HEK293 (cell line): ENCODE data around the gene SPEM2.

ENCODE experiments used
- GLIS2 ChIP-seq: fragments of 450-650 bp; formaldehyde crosslinking; IDR thresholded peaks from 2 replicates; pipeline ENCODE4 v1.5.1; 2016; ENCODE audit warnings: missing biosample characterization, missing genetic modification characterization
- MZF1 ChIP-seq: fragments of 450-650 bp; formaldehyde crosslinking; IDR thresholded peaks from 2 replicates; pipeline ENCODE4 v1.5.1; 2017; ENCODE audit warnings: missing biosample characterization, missing genetic modification characterization, borderline replicate concordance
- OSR2 ChIP-seq: fragments of 450-650 bp; formaldehyde crosslinking; IDR thresholded peaks from 2 replicates; pipeline ENCODE4 v1.5.1; 2016; ENCODE audit warnings: missing biosample characterization, missing genetic modification characterization
- RBAK ChIP-seq: fragments of 450-650 bp; formaldehyde crosslinking; IDR thresholded peaks from 2 replicates; pipeline ENCODE4 v1.5.1; 2016; ENCODE audit warnings: missing biosample characterization, missing genetic modification characterization
- REPIN1 ChIP-seq: fragments of 450-650 bp; formaldehyde crosslinking; IDR thresholded peaks from 2 replicates; pipeline ENCODE4 v1.5.1; 2017; ENCODE audit warnings: missing biosample characterization, missing genetic modification characterization, low read depth
- SALL2 ChIP-seq: fragments of 450-650 bp; formaldehyde crosslinking; IDR thresholded peaks from 2 replicates; pipeline ENCODE4 v1.5.0; 2017; ENCODE audit warnings: missing biosample characterization, mild to moderate bottlenecking, missing genetic modification characterization, borderline replicate concordance
- SCRT2 ChIP-seq: fragments of 450-650 bp; formaldehyde crosslinking; IDR thresholded peaks from 2 replicates; pipeline ENCODE4 v1.5.1; 2016; ENCODE audit warnings: missing biosample characterization, missing genetic modification characterization
- TRIM28 ChIP-seq: IDR thresholded peaks from 2 replicates; pipeline ENCODE4 v1.6.1; 2011; ENCODE audit warnings: low read length, control low read depth, borderline replicate concordance
- WT1 ChIP-seq: fragments of 450-650 bp; formaldehyde crosslinking; IDR thresholded peaks from 2 replicates; pipeline ENCODE4 v1.5.1; 2016; ENCODE audit warnings: missing biosample characterization, missing genetic modification characterization
- ZBTB17 ChIP-seq: fragments of 450-650 bp; formaldehyde crosslinking; IDR thresholded peaks from 2 replicates; pipeline ENCODE4 v1.5.1; 2016; ENCODE audit warnings: missing biosample characterization, missing genetic modification characterization
- ZBTB8A ChIP-seq: fragments of 450-650 bp; formaldehyde crosslinking; IDR thresholded peaks from 2 replicates; pipeline ENCODE4 v1.5.1; 2016; ENCODE audit warnings: missing biosample characterization, missing genetic modification characterization
- ZEB2 ChIP-seq: fragments of 450-650 bp; formaldehyde crosslinking; IDR thresholded peaks from 2 replicates; pipeline ENCODE4 v1.5.1; 2016; ENCODE audit warnings: missing biosample characterization, missing genetic modification characterization
- ZNF169 ChIP-seq: fragments of 450-650 bp; formaldehyde crosslinking; IDR thresholded peaks from 2 replicates; pipeline ENCODE4 v1.5.1; 2016; ENCODE audit warnings: missing biosample characterization, missing genetic modification characterization
- ZNF24 ChIP-seq: fragments of 450-650 bp; formaldehyde crosslinking; IDR thresholded peaks from 2 replicates; pipeline ENCODE4 v1.5.1; 2016; ENCODE audit warnings: missing biosample characterization, missing genetic modification characterization
- ZNF341 ChIP-seq: fragments of 450-650 bp; formaldehyde crosslinking; IDR thresholded peaks from 2 replicates; pipeline ENCODE4; 2016; ENCODE audit warnings: low read depth, missing biosample characterization, missing genetic modification characterization
- ZNF37A ChIP-seq: fragments of 450-650 bp; IDR thresholded peaks from 2 replicates; pipeline ENCODE4 v1.5.1; 2018; ENCODE audit warnings: missing biosample characterization, missing genetic modification characterization
- ZNF394 ChIP-seq: fragments of 450-650 bp; formaldehyde crosslinking; IDR thresholded peaks from 2 replicates; pipeline ENCODE4 v1.5.1; 2016; ENCODE audit warnings: missing biosample characterization, missing genetic modification characterization, mild to moderate bottlenecking, moderate library complexity, borderline replicate concordance
- ZNF510 ChIP-seq: fragments of 450-650 bp; formaldehyde crosslinking; IDR thresholded peaks from 2 replicates; pipeline ENCODE4 v1.5.1; 2018; ENCODE audit warnings: mild to moderate bottlenecking, missing genetic modification characterization, missing biosample characterization; ENCODE audit not compliant: insufficient replicate concordance
- ZNF521 ChIP-seq: fragments of 450-650 bp; formaldehyde crosslinking; IDR thresholded peaks from 2 replicates; pipeline ENCODE4 v1.5.1; 2017; ENCODE audit warnings: missing biosample characterization, mild to moderate bottlenecking, missing genetic modification characterization
- ZNF548 ChIP-seq: fragments of 450-650 bp; formaldehyde crosslinking; IDR thresholded peaks from 2 replicates; pipeline ENCODE4 v1.5.1; 2016; ENCODE audit warnings: missing biosample characterization, missing genetic modification characterization
- ZNF624 ChIP-seq: fragments of 450-650 bp; formaldehyde crosslinking; IDR thresholded peaks from 2 replicates; pipeline ENCODE4 v1.5.1; 2017; ENCODE audit warnings: missing biosample characterization, missing genetic modification characterization
- ZNF768 ChIP-seq: fragments of 450-650 bp; formaldehyde crosslinking; IDR thresholded peaks from 2 replicates; pipeline ENCODE4 v1.5.1; 2018; ENCODE audit warnings: missing biosample characterization, mild to moderate bottlenecking, missing genetic modification characterization
- ZNF777 ChIP-seq: fragments of 450-650 bp; formaldehyde crosslinking; IDR thresholded peaks from 2 replicates; pipeline ENCODE4 v1.5.1; 2017; ENCODE audit warnings: missing biosample characterization, missing genetic modification characterization, borderline replicate concordance
- TF ChIP-seq, protein P1 (sequence below): fragments of 450-650 bp; formaldehyde crosslinking; IDR thresholded peaks from 2 replicates; pipeline ENCODE4 v1.5.1; 2016; ENCODE audit warnings: missing biosample characterization, missing genetic modification characterization
- TF ChIP-seq, protein P2 (sequence below): fragments of 450-650 bp; formaldehyde crosslinking; IDR thresholded peaks from 2 replicates; pipeline ENCODE4 v1.5.1; 2016; ENCODE audit warnings: missing biosample characterization, missing genetic modification characterization
- TF ChIP-seq, protein P3 (sequence below): fragments of 450-650 bp; formaldehyde crosslinking; IDR thresholded peaks from 2 replicates; pipeline ENCODE4 v1.5.1; 2017; ENCODE audit warnings: missing biosample characterization, missing genetic modification characterization
- TF ChIP-seq, protein P4 (sequence below): fragments of 450-650 bp; formaldehyde crosslinking; IDR thresholded peaks from 2 replicates; pipeline ENCODE4 v1.5.1; 2016; ENCODE audit warnings: missing biosample characterization, missing genetic modification characterization
- TF ChIP-seq, protein P5 (sequence below): fragments of 450-650 bp; formaldehyde crosslinking; IDR thresholded peaks from 2 replicates; pipeline ENCODE4 v1.5.1; 2016; ENCODE audit warnings: missing biosample characterization, missing genetic modification characterization
- TF ChIP-seq, protein P6 (sequence below): fragments of 450-650 bp; formaldehyde crosslinking; IDR thresholded peaks from 2 replicates; pipeline ENCODE4 v1.5.0; 2017; ENCODE audit warnings: missing biosample characterization, missing genetic modification characterization, borderline replicate concordance

Gene SPEM2

DNA sequence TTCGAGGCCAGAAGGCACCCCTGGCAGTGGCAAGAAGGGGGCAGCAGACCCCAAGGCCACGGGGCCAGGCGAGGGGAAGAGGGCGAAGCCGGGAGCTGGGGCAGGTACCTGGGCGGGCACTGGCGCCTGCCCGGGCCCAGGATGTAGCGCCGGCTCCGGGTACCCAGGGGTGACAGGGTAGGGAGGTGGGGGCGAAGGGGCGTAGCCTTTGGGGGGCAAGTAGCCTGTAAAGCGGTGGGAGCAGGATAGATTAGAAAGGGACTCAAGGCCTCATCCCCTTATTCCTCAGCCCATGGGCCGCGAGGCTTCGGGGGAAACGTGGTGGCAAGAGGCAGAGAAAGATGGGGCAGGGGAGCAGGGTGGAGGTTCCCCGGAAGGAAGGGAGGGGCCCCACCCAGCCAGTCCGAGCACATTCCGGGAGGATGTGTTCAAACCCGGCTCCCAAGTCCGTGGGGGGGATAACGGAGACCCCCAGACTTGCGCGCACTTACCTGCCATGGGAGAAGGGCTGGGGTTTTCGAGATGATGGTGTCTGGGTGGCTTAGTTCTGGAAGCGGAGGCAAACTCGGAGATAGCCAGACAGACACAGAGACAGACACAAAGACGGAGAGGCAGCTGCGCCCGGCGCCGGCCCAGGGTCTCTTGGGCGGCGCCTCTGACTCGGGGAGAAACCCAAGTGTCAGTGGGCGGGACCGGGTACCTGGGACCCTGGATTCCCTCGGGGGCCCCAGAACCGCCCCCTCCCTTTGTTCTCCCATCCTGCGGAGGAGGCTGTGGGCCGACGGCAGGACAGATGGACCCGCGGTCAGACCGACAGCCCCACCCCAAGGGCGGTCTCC lies 31.6 kb upstream of the SPEM2 start (continued):
- TF ChIP-seq, protein P1, sequence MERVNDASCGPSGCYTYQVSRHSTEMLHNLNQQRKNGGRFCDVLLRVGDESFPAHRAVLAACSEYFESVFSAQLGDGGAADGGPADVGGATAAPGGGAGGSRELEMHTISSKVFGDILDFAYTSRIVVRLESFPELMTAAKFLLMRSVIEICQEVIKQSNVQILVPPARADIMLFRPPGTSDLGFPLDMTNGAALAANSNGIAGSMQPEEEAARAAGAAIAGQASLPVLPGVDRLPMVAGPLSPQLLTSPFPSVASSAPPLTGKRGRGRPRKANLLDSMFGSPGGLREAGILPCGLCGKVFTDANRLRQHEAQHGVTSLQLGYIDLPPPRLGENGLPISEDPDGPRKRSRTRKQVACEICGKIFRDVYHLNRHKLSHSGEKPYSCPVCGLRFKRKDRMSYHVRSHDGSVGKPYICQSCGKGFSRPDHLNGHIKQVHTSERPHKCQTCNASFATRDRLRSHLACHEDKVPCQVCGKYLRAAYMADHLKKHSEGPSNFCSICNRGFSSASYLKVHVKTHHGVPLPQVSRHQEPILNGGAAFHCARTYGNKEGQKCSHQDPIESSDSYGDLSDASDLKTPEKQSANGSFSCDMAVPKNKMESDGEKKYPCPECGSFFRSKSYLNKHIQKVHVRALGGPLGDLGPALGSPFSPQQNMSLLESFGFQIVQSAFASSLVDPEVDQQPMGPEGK: peak; percentile 89
- TF ChIP-seq RBAK (tag by site-specific recombination): no peak
- TF ChIP-seq GLIS2 (tag by site-specific recombination): 0 out of 2 replicates have a peak, but pooled peaks have one; percentile 41
- TF ChIP-seq ZNF37A (tag by site-specific recombination): no peak
- TF ChIP-seq ZEB2: 0 out of 2 replicates have a peak, but pooled peaks have one; percentile 14
- TF ChIP-seq, protein P2, sequence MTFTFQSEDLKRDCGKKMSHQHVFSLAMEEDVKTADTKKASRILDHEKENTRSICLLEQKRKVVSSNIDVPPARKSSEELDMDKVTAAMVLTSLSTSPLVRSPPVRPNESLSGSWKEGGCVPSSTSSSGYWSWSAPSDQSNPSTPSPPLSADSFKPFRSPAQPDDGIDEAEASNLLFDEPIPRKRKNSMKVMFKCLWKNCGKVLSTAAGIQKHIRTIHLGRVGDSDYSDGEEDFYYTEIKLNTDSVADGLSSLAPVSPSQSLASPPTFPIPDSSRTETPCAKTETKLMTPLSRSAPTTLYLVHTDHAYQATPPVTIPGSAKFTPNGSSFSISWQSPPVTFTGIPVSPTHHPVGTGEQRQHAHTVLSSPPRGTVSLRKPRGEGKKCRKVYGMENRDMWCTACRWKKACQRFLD (tag by site-specific recombination): no peak
- TF ChIP-seq, protein P3, sequence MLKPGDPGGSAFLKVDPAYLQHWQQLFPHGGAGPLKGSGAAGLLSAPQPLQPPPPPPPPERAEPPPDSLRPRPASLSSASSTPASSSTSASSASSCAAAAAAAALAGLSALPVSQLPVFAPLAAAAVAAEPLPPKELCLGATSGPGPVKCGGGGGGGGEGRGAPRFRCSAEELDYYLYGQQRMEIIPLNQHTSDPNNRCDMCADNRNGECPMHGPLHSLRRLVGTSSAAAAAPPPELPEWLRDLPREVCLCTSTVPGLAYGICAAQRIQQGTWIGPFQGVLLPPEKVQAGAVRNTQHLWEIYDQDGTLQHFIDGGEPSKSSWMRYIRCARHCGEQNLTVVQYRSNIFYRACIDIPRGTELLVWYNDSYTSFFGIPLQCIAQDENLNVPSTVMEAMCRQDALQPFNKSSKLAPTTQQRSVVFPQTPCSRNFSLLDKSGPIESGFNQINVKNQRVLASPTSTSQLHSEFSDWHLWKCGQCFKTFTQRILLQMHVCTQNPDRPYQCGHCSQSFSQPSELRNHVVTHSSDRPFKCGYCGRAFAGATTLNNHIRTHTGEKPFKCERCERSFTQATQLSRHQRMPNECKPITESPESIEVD (tag by site-specific recombination): no peak
- no peak for TF ChIP-seq WT1 (tag by site-specific recombination)
- no peak for TF ChIP-seq TRIM28
- TF ChIP-seq, protein P4, sequence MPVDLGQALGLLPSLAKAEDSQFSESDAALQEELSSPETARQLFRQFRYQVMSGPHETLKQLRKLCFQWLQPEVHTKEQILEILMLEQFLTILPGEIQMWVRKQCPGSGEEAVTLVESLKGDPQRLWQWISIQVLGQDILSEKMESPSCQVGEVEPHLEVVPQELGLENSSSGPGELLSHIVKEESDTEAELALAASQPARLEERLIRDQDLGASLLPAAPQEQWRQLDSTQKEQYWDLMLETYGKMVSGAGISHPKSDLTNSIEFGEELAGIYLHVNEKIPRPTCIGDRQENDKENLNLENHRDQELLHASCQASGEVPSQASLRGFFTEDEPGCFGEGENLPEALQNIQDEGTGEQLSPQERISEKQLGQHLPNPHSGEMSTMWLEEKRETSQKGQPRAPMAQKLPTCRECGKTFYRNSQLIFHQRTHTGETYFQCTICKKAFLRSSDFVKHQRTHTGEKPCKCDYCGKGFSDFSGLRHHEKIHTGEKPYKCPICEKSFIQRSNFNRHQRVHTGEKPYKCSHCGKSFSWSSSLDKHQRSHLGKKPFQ (tag by site-specific recombination): no peak
- no peak for TF ChIP-seq ZBTB17 (tag by site-specific recombination)
- no peak for TF ChIP-seq SALL2 (tag by site-specific recombination)
- TF ChIP-seq SCRT2 (tag by site-specific recombination): no peak
- TF ChIP-seq ZNF394 (tag by site-specific recombination): no peak
- TF ChIP-seq ZNF521 (tag by site-specific recombination): no peak
- TF ChIP-seq ZBTB8A (tag by site-specific recombination): no peak
- no peak for TF ChIP-seq ZNF341 (tag by site-specific recombination)
- TF ChIP-seq ZNF777: no peak
- TF ChIP-seq, protein P5, sequence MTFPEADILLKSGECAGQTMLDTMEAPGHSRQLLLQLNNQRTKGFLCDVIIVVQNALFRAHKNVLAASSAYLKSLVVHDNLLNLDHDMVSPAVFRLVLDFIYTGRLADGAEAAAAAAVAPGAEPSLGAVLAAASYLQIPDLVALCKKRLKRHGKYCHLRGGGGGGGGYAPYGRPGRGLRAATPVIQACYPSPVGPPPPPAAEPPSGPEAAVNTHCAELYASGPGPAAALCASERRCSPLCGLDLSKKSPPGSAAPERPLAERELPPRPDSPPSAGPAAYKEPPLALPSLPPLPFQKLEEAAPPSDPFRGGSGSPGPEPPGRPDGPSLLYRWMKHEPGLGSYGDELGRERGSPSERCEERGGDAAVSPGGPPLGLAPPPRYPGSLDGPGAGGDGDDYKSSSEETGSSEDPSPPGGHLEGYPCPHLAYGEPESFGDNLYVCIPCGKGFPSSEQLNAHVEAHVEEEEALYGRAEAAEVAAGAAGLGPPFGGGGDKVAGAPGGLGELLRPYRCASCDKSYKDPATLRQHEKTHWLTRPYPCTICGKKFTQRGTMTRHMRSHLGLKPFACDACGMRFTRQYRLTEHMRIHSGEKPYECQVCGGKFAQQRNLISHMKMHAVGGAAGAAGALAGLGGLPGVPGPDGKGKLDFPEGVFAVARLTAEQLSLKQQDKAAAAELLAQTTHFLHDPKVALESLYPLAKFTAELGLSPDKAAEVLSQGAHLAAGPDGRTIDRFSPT (tag by site-specific recombination): no peak
- no peak for TF ChIP-seq OSR2
- TF ChIP-seq MZF1: no peak
- no peak for TF ChIP-seq ZNF510 (tag by site-specific recombination)
- no peak for TF ChIP-seq ZNF768
- TF ChIP-seq ZNF624 (tag by site-specific recombination): no peak
- TF ChIP-seq ZNF169 (tag by site-specific recombination): no peak
- no peak for TF ChIP-seq REPIN1 (tag by site-specific recombination)
- TF ChIP-seq ZNF548: no peak
- TF ChIP-seq, protein P6, sequence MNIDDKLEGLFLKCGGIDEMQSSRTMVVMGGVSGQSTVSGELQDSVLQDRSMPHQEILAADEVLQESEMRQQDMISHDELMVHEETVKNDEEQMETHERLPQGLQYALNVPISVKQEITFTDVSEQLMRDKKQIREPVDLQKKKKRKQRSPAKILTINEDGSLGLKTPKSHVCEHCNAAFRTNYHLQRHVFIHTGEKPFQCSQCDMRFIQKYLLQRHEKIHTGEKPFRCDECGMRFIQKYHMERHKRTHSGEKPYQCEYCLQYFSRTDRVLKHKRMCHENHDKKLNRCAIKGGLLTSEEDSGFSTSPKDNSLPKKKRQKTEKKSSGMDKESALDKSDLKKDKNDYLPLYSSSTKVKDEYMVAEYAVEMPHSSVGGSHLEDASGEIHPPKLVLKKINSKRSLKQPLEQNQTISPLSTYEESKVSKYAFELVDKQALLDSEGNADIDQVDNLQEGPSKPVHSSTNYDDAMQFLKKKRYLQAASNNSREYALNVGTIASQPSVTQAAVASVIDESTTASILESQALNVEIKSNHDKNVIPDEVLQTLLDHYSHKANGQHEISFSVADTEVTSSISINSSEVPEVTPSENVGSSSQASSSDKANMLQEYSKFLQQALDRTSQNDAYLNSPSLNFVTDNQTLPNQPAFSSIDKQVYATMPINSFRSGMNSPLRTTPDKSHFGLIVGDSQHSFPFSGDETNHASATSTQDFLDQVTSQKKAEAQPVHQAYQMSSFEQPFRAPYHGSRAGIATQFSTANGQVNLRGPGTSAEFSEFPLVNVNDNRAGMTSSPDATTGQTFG (tag by site-specific recombination): no peak
- no peak for TF ChIP-seq ZNF24
